ENCODE data around the gene ST3GAL5. TPM values are rescaled to one million over a fixed set of nuclear protein-coding genes. Genes with fewer than 3 reads are reported as not detected.
"Not testable (repeated sequence)": the region's sequence is repeated elsewhere in the genome, so short reads cannot be mapped to it uniquely, and the experiment has no call there.

Gene ST3GAL5
- total RNA-seq: 44.4 TPM

DNA sequence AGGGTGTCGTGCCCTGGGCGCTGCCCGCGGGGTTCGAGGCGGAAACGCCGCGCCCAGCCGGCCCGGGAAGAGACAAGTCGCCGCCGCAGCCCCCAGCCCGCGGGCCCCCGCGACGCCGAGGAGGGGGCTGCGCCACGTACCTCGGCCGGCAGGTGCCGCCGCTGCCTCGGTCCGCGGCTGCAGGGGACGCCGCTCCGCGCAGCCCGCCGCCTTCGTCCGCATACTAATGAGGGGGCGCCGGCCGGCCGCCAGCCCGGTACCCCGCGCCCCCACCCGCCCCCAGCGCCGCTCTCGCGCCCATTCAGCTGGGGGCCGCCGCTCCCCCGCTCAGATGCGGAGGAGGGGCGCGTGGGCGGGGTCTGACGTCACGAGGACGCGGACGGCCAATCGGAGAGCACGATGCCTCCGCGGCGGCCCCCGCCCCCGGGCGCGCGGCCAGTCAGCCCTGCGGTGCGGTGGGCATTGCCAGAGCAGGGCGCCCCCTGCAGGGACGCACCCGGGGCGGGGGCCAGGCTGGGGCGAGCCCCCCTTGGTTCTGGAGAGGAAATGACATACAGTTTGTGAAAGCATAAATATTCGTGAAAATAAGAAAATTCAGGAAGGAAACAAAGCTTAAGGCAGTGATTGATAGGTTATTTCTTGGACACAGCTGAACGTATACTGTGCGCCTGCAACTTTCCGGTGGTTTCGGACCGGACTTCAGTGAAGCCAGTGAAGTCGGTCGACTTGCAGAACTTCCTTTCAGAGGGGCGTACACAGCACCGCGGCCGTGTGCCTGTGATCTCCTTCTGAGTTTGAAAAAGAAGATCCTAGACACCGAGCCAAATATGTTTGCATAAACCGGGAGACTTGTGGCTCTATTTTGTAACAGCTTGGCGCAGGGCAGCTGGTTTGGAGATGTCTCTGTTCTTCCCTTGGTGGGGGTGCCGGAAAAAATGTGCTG, at the start of gene ST3GAL5:
Gene ST3GAL5 (minus strand): TSS at position 307 of the 943 bp plus-strand sequence. CDS start 85 bp downstream, at position 222.
- FAIRE-seq (no peak), DNase-seq (ENCODE audit: low spot score in 2 of 2) (peak; percentile 90 to 93)

DNA sequence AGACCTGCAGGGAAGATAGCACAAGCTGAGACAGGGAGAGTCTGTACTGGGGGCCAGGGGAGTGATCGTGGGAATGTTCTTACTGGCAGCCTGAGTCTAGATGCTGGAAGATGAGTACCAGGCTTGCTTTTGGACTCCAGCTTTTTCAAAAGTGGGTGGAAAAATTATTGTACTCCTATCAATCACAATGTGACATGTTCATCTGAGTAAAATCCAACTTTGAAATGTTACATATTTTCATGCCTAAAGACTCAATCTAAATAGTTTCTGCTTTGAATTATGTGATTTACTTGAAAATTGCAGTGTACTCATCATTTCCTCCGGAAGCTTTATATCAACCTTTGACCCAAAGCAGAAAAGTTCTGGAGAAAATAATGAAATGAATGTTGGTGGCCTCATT, 49.7 kb upstream of the ST3GAL5 start:
- DNase-seq (ENCODE audit: low spot score in 2 of 2): no peak
- no peak for FAIRE-seq

DNA sequence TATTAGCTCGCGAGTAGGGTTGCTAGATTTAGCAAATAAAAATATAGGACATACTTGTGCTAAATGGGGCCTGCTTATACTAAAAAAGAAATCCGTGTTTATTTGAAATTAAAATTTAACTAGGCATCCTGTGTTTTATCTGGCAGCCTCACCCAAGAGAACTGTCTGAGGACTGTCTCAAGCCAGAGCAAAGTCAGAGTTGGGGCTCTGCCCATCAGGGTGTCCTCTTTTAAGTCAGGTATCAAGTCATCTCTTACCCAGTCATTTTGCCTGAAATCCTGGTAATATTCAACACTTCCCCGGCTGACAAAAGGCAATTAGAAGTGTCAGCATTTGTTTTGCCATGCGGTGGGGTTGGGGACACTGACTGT, 48.3 kb upstream of the ST3GAL5 start:
- no peak for FAIRE-seq
- no peak for DNase-seq (ENCODE audit: low spot score in 2 of 2)

DNA sequence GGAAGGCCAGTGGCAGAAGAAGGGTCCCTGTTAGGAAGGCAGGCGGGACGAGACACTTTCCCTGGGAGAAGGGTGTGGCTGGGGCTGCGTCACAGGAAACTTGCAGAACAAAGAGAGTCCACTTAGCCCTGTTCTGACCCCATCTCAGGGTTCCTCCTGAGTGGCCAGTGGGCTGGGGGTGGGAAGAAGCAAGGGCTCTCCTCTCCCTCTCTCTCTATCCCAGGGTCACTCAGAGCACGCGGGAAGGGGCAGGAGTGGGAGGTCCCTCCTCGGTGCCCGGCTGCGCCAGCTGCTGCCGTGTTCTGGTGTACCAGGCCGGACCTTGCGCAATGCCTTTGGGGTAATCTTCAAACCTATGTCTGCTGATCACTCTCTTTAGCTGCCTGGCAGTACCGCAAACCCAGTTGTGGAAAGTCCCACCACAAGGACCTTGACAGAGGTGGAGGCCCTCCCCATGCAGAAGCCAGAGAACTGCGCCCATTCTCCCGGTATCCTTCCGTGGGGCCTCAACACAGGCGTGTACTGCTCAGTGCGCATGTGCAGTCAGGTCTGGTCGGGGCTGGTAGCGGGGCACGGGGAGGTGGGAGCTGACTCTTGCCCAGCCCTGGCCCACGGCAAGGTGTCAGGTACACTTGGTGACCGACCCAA, 47.8 kb upstream of the ST3GAL5 start:
- FAIRE-seq: no peak
- DNase-seq (ENCODE audit: low spot score in 2 of 2): no peak

DNA sequence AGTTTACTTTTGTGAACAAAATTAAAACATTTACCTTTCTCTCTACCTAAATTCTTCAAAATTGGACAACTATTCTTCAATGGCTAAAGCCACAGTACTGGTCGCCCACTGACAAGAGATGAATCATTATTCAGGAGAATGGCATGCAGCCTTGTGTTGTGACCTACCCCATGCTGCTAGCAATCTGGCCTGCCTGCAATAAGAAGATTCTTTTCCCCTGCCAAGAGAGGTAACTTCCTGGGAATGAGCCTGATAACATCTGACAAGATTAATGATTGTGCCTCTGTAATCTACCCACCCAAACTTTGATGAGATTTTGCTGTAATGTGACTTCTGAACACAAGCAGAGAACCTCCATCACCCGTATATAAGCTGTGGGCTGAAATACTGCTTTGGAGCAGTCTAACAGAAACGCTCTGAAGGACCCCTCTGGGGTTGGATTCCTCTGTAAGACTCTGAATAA, 47.0 kb upstream of the ST3GAL5 start:
- FAIRE-seq: no peak

DNA sequence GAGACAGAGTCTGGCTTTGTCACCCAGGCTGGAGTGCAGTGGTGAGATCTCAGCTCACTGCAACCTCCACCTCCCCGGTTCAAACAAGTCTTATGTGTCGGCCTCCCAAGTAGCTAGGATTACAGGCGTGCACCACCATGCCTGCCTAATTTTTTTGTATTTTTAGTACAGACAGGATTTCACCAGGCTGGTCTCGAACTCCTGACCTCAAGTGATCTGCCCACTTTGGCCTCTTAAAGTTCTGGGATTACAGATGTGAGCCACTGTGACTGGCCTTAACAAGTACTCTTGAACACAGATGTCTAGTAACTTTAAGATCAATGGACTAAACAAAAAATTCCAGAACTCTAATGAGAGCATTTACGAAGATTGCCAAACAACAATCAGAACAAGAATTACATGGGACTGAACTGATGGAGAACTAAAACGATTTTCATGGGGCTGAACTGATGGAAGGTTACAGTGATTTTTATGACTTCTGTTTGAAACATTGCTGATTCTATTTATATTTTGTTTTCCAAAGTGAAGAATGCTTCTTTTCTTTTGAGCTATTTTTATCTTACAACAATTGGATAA, 46.5 kb upstream of the ST3GAL5 start:
- DNase-seq (ENCODE audit: low spot score in 2 of 2) (no peak), FAIRE-seq (no peak)

More for the DNA sequence above, 47.0 kb upstream of the ST3GAL5 start:
- no peak for DNase-seq (ENCODE audit: low spot score in 2 of 2)

DNA sequence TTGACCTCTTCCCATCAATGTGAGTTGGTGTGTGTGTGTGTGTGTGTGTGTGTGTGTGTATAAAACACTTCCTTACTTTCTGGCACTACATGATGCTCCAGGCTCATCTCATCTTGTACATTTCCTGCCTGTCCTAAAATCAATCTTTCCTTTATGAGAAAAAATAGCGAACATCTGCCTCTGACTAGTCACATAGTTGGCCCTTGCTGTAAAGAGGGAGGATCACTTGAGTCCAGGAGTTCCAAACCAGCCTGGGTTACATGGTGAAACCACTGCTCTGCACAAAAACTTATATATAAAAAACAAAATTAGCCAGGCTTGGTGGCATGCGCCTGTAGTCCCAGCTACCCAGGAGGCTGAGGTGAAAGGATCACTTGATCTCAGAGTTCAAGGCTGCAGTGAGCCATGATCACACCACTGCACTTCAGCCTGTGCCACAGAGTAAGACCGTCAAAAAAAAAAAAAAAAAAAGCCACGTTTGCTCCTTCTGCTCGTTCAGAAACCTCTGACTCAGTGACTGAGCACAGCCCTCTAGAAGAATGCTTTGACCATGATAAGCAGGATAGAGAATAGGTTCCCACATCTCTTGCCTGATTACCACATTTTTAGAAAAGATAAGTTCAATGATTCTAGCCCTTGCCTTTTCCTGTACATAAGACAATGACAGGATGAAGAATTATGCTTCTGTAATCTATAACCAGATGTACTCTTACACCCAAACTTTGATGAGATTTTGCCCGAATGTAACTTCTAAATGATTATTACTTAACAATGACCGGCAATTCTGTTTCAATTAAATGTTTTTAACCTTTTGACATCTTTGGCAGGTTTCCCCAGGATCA, 45.2 kb upstream of the ST3GAL5 start:
- FAIRE-seq (no peak), DNase-seq (ENCODE audit: low spot score in 2 of 2) (no peak)

DNA sequence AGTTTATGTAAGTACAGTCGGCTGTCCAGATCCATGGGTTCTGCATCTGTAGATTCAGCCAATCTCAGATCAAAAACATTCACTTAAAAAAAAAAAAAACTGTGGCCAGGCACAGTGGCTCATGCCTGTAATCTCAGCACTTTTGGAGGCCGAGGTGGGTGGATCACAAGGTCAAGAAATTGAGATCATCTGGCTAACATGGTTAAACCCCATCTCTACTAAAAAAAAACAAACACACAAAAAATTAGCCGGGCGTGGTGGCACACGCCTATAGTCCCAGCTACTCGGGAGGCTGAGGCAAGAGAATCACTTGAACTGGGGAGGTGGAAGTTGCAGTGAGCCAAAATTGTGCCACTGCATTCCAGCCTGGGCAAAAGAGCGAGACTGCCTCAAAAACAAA, 42.4 kb upstream of the ST3GAL5 start:
- not testable (repeated sequence) for DNase-seq (ENCODE audit: low spot score in 2 of 2); FAIRE-seq

DNA sequence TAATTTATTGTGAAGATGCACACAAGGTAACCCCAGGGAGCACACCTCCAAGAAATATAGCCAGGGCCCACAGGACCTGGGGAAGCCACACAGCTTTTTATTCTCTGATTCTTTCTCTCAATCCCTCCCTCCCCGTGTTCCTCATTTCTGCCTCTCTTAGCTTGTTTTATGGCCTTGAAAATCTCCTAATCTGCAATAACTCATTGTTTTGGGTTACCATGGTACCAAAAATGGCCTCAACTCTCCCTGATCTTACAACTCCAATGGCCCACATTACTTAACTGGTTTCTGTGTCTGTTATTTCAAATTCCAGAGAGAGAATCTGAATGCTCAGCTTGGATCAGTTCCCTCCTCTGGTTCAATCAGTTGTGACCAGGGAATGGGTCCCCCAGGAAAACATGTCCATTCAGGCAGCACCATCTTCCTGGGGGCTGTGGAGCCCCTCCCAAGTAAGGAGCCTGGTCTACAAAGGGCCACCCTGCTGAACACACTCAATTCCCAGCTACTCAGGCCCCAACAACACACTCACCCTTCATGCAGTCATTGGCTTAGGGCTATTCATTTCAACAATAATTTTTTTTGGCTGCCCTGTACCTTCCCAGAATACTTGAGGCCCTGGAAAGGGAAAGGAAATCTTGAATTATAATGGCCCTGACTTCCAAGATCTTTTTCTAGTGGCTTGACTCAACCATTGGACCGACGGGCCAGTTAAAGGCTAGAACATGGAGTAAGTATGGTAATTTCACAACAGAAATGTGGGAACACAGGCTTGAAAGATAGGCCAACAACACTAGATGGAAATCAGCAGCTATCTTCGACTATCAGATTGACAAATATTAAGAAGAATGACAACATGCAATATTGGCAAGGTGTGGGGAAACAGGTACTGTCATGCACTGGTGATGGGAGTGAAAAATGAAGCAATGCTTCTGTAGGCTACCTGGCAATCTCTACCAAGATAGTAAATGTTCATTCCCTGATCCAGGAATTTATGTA, 41.6 kb upstream of the ST3GAL5 start:
- DNase-seq (ENCODE audit: low spot score in 2 of 2): no peak
- no peak for FAIRE-seq

DNA sequence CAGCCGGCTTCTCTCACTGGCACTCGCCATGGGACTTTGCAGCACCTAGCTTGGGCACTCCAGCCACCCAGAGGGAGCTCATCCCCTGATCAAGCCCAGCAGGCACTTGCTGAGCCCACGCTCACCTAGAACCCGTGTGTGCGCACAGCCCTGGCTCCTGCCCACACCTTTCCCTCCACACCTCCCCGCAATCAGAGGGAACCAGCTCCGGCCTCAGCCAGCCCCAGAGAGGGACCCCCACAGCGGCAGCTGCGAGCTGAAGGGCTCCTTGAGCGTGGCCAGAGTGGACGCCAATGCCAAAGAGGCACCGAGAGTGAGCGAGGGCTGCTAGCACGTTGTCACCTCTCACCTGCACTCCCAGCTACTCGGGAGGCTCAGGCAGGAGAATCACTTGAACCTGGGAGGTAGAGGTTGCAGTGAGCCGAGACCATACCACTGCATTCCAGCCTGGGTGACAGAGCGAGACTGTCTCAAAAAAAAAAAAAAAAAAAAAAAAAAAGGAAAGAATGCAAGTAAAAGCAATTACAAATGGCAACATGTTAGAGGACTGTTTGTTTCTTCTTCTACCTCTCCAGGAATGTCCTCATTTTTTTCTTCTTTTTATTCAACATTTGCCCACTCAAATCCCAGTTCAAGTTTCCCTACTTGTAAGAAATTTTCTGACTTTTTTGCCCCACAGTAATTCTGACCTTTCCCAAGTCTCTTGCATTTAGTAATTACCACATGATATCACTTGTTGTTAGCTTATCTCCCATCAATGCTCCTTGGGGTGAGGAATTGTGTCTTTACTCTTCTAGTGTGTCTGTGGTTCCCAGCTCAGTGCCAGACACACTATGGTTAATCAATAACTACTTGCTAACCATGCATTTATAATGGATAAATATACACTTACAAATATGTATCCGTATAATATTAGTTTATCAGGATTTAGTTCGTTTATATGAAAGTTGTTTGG, 40.6 kb upstream of the ST3GAL5 start:
- no peak for FAIRE-seq
- no peak for DNase-seq (ENCODE audit: low spot score in 2 of 2)

DNA sequence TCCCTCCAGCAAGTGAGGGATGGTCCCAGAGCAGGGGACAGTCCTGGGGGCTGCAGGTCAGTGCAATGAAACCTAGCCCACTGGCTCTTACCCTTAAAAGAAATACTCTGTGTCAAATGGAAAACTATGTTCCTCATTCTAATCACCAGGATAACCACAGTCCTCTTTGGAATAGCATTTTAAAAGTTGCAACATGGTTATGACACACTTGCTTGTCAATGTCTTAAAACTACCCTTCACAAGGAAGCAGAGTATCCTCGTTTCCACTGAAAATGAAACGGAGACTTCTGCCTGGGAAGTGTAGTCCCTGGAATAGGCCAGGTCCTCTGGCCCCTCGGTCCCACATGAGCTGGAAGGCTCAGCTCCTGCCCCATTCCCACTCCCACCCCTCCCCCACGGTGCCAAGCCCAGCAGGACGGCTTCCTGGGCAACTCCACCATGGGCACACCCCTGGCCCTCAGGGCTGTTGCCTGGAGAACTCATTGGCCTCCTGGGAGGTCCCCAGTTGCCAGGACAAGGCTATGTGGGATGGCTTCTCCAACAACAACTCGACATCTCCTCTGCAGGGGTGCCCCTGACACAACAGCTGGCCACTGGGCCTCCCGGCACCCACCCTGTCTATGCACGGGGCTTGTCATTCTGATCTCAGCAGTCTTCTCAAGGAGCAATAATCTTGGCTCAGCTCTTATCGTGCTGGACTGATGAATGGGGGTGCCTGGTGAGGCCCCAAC, 38.3 kb upstream of the ST3GAL5 start:
- FAIRE-seq: no peak
- no peak for DNase-seq (ENCODE audit: low spot score in 2 of 2)

DNA sequence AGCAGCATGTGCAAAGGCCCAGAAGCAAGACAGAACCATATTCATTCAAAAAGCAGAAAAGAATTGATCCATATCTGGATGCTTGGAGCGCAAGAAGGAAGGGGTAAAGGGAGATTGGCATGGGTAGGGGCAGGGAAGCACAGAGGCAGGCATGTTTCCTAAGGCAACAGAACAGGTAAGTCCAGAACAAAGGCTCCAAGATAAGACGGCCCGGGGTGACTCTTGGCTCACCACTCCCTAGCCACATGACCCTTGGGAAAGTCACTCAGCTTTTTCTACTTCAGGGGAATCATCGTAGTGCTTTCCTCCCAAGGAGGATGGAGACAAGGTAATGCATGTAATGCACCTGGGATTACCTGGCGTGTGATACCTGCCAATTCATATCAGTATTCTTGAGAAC, 37.7 kb upstream of the ST3GAL5 start:
- no peak for DNase-seq (ENCODE audit: low spot score in 2 of 2)
- no peak for FAIRE-seq

DNA sequence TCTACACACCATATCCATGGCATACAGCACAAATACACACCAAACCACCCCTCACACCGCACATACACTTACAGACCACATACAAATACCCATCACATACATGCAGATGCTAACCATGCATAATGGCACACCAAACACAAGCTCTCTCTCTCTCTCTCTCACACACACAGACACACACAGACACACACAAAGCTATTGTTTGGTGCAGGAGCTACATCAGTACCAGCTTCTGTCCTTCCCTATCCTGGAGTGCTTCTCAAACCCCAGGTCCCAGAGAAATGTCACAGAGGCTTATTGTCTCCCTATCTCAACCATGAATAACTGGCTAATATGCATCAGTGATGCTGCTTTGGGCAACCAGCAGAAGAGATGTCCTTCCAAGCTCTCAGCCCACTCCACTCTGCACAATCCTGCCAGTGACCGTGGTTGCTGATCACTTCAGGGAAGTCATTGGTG, 36.5 kb upstream of the ST3GAL5 start:
- no peak for FAIRE-seq
- peak; percentile 33 to 54 for DNase-seq (ENCODE audit: low spot score in 2 of 2)

DNA sequence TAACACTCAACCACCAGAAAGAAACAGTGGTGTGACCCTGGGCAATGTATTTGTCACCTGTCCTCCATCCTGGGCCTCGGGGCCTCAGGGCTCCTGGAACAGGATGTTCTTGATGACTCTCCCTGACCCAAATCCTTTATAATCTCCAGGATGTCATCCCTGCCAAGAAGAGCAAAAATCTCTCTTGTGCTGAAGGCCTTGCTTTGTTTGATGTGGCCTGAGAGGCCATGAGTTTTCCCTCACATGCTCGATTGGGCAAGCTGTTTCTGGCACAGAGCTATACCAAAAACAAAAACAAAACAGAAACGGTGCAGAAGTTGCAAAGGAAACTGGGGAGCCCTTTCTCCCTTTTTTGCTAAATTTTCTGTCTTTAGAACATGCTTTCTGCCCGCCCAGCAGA, 35.7 kb upstream of the ST3GAL5 start:
- FAIRE-seq (no peak), DNase-seq (ENCODE audit: low spot score in 2 of 2) (peak; percentile 38 to 49)

DNA sequence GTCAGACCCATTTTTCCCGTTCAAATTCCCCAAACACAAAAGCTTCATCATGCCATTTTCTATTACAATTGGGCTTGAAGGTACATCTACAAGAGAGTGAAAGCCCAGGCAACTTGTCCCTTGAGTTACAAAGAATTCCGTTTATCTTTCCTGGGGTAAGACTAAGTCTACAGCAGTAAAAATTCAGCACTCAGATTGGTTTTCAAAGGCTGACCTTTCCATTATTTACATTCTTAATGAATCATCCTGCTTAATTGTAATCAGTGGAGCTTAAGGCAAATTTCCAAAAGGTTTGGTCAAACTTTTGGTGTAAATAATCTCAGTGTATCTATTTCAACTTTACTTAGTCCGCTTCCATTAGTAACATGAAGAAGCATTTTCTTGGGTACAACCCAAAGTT, 33.4 kb upstream of the ST3GAL5 start:
- no peak for DNase-seq (ENCODE audit: low spot score in 2 of 2)
- FAIRE-seq: no peak

DNA sequence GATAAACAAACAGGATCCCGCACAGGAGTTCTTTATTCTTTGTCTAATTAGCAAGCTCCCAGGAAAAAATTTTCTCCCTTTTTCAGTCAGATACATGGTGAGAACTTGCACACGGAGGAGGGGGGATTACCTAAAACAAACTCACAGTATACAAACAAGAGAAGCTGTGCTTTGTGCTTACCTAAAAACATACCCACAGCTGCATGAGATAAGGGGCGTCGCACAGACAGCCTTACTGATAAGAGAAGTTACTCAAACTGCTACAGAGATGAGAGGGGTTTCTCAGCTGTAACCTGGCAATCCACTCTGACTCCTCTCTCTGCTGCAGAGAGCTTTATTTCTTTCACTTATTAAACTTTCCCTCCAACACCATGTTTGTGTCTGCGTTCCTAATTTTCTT, 32.9 kb upstream of the ST3GAL5 start:
- DNase-seq (ENCODE audit: low spot score in 2 of 2) (no peak), FAIRE-seq (no peak)

DNA sequence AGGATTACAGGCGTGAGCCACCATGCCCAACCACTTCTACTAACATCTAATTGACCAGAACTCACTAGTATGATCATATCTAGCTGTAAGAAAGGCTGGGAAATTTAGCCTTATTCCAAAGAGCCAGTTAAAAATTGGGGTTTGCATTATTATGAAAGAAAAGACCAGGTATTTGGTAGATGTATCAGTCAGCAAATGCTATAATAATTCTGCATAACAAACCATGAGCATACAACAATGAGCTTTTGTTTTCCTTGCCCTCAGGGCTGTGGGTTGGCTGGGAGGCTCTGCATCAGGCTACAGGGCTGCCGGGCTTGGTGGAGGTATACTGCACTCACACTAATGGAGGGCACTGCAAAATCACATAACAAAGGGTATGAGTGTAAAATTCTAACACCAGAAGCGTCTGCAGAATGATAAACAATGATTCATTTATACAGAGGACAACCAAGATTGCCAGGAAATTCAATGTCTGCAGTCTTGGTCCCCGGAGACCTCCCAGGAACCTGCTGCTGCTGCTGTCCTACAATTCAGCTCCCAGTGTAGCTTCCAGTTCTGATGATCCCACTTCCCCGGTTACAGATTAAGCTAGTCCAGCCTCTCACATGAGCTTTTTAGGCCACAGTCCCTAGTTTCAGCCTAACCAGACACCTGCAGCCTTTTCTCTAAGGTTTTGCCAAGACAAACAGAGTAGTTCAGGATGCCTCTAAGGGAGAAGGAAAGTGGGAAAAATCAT, 32.2 kb upstream of the ST3GAL5 start:
- DNase-seq (ENCODE audit: low spot score in 2 of 2): no peak
- FAIRE-seq: no peak

All from frontal cortex (tissue), 4 donors.